SK-N-MC (cell line): Measurements from ENCODE around the gene ME1.

Experiments
- EZH2 ChIP-seq: fragments of 200-600 bp; sonication (generic); IDR thresholded peaks from one replicate; pipeline ENCODE4 v1.6.1; 2017; ENCODE audit warnings: antibody characterized with exemption
- POLR2AphosphoS5 ChIP-seq: IDR thresholded peaks from 2 replicates; pipeline ENCODE4 v1.6.1; 2012; ENCODE audit warnings: mild to moderate bottlenecking, low read depth, low read length, borderline replicate concordance

DNA sequence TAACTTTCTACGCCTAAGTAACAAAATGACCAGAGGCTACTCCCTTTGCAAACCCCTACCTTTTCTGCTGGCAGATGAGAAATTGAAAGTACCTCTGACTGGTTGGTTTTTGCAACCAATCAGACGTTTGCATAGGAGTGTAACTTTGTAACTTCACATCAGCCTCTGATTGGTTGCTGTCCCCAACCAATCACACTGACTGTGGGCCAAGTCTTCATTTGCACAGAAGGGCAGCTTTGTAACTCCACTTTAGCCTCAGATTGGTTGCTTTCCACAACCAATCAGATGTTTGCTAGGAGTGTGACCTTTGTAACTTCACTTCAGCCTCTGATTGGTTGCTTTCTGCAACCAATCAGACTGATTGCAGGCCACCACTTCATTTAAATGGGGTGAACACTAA, 89.1 kb downstream of the ME1 start:
- TF ChIP-seq EZH2 = no peak
- no peak for TF ChIP-seq POLR2AphosphoS5
